ENCODE data around the gene FAM193A.
"Not testable (repeated sequence)": the region's sequence is repeated elsewhere in the genome, so short reads cannot be mapped to it uniquely, and the experiment has no call there.

The FAM193A gene

GRCh38 chr4:2621419-2621818 is 85.0 kb downstream of the FAM193A start:
- DNase-seq: no peak

DNA sequence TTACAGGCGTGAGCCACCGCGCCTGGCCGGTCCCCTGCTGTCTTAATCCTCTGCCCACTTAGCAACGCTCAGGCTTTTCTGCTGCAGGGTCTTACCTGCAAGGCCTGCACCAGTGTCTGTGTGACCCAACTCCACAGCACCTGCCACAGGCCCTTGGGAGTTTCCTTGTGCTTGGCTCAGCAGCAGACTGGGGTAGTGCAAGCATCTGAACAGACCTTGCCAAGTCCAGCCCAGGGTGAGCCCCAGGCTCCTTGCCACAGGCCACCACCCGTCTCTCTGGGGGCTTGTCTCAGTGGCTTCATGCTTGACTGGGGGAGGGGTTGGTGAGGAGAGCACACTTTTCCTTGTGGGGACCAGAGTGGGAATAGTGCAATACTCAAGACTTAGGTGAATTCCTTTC is 87.0 kb downstream of the FAM193A start:
- DNase-seq: no peak

GRCh38 chr4:2624782-2625530 is 88.5 kb downstream of the FAM193A start:
- DNase-seq: no peak

- DNase-seq: no peak
These were observed 89.8 kb downstream of the FAM193A start for GRCh38 chr4:2626231-2626630.

- DNase-seq: no peak
These were observed 94.3 kb downstream of the FAM193A start for GRCh38 chr4:2630556-2631273.

DNA sequence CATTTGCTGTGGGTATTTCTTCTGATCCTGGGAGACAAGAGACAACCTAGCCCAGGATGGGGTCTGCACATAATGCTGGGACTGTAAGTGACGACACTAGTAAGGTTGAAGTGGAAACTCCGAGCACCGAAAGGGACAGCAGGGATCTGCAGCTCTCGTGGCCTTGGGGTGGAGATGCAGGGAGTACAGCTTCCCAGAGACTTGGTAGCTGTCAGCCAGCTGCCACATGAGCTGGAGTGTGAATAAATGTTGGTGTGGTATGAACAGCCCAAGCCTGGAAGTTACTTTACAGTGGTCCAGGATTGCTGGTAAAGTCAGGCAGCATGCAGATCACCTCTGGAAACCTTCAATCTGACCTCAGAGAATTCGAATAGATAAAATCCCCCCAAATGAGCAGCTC is 97.6 kb downstream of the FAM193A start:
- DNase-seq: no peak

DNA sequence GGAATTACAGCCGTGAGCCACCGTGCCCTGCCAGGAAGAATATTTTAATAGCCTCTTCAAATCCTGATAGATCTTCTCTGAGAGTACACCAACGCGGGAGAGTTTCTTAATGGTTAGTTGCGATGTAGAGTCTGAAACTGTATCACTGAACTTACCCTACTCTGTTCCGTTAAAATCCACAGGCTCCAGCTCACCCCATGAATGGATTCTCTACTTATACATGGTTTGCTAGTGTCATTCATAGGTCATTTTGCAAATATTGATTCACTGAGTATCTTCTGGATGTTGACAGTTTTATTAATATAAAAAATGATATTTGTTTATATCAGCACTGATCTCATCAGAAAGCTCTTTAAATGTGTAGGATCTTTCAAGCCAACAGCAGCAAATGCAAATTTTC is 99.9 kb downstream of the FAM193A start:
- DNase-seq: no peak

GRCh38 chr4:2636994-2637393 is 100.5 kb downstream of the FAM193A start:
- not testable (repeated sequence) for DNase-seq

DNA sequence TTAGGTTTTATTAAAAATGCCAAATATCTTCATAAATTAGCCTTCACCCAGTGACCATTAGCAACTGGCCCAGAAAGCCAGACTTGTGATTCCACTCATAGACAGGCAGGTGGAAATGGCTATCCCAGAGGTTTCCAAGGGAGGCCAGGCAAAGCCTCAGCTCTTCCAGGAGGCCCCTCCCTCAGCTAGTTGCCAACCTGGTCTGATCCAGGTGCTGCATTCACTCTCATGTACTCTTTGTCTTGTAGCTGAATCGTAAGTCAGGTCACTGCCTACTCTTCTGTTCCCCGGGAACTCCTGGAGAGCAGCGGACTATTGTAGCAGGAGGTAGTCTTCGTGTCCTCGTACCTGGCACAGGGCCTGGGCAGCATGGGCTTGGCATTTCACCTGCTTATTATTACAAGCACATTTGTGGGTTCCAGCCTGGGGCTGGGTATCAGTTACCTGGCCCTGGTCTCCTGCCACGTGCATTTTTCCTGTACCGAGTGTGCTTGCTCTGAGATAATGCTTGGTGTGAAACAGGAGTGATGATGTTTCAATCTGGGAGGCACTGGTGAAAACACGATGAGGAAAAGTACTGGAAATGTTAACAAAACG is 101.6 kb downstream of the FAM193A start:
- DNase-seq: no peak

- no peak for DNase-seq
These were observed 102.3 kb downstream of the FAM193A start for GRCh38 chr4:2638730-2639129.

DNA sequence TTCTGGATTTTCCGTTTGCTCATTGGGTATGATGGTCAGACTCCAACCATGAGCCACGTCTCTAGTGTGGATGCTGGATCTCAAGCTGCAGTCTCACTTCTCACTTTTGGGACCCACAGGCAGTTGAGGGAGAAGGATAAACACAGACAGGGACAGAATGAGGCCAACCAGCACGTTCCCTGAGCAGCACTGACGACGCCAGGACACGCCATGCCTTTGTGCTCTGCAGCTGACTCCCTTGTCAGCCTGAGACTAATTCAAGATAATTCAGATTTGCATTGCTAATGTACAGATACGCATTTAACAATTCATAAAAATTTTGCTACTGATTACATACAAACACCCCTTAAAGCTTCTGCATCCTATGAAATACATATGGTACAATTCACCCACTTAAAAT is 106.5 kb downstream of the FAM193A start:
- no peak for DNase-seq

DNA sequence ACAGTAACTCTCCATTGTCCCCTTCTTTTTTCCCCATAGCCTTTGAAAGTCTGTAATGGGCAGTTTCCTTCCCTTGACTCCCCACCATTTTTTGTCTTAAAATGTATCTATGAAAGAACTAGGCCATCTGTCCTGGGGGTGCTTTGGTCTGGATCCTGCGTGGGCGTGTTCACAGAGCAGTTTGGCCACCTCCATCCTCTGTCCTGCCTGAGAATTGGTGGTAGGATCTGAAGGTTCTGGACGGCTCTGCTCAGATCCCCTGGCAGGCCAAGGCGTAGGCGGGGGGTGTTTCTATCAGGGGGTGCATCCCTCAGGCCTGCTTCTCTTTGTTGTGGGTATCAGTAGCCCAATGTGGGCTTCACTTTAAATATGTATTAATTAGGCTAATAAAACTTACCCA is 107.1 kb downstream of the FAM193A start:
- no peak for DNase-seq

DNA sequence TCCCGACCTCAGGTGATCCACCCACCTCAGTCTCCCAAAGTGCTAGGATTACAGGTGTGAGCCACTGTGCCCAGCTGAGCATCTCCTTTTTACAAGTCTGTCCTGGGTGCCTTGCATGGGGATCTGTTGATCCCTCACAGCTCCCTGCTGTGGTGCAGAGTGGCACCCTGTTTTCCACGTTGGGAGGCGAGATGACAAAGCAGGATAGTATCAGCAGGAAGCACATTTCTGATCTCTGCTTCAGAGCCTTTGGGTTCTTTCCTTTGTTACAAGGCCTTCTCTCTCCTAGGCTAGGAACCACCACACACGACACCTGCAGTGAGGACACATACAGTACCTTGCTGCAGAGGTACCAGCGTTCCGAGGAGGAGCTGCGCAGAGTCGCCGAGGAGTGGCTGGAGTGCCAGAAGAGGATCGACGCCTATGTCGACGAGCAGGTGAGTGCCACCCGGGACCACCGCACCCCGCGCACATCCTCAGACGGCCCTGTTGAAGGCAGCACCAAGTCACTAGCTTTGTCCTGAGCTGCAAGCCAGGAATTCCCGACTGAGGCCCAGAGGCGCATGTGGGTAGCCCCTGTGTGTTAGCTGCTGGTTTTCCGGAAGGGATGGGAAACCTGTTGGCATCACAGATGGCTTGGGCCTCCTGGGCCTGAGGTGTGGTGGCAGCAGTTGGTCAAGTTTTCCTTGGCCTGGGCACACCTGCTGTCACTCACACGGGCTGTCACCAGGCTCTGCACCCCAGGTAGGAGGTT is 110.1 kb downstream of the FAM193A start:
- no peak for DNase-seq

DNA sequence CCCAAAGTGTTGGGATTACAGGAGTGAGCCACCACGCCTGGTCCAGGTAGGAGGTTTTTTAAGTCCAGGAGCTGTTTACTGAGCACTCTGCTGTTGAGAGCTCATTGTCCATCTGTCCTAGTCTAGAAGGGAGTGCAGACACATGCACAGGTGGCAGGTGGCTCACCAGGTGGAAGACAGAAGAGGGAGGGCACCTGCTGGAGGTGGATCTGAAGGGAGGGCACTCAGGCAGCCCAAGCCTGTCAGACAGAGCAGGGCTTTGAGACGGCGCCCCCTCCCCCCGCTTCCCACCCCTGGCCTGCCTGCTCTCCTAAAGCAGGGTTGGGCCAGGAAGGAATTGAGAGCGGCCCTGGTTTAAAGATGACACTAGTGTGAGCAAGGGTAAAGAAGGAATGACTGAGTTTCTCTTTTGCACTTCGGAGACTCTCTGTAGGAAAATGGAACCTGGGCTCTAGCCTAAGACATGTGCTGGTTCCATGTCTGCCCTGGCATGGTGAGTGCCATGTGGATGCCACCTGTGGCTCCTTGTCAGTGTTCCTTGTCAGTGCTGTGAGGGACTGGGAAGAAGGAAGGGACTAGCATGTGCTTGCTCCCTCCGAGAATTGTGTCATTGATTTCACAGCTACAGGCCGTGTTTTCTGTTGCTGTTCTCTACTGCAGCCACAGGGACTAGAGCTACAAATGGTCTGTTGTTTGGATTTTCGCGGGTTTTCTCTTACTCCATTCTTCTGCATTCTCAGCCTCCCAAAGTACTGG is 111.1 kb downstream of the FAM193A start:
- peak; percentile 53 for DNase-seq

DNA sequence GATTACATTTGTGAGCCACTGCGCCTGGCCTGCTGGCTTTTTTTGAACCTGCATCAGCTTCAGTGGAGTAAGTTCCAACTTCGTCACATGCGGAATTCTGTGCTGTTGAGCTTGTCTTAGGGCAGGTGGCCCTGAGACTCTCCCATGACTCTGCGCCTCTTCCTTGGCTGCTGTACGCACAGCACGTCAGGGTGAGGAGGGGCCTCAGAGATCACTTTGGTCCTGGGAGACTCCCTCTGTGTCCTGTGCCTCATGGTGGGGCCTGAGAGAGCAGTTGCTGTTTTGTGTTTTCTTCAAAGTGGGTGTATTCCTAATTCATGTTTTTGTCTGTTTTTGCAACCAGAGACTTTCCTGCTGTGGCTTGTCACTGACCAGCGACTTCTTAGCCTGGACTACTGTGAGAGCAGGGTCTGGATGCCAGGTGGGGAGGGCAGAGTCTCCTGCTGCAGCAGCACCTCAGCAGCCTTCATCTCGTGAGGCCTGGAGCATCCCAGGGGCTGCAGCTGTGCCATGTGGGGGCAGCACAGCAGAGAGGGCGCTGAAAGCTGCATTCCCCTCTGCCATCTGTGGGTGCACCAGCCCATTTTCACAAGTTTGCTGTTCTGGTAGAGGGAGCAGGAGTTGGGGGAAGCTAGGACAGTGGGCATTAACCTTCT is 111.8 kb downstream of the FAM193A start:
- no peak for DNase-seq

DNA sequence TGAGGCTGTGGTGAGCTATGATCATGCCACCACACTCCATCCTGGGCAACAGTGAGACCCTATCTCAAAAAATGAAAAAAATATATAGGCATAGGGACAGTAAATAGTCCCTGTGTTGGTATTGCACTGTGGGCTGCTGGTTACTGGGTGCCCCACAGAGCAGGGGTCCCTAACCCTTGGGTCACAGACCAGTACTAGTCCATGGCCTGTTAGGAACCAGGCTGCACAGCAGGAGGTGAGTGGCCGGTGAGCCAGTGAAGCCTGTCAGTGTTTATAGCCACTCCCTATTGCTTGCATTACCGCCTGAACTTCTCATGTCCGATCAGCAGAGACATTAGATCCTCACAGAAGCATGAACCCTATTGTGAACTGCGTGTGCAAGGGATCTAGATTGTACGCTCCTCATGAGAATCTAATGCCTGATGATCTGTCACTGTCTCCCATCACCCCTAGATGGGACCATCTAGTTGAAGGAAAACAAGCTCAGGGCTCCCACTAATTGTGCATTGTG is 113.2 kb downstream of the FAM193A start:
- no peak for DNase-seq

DNA sequence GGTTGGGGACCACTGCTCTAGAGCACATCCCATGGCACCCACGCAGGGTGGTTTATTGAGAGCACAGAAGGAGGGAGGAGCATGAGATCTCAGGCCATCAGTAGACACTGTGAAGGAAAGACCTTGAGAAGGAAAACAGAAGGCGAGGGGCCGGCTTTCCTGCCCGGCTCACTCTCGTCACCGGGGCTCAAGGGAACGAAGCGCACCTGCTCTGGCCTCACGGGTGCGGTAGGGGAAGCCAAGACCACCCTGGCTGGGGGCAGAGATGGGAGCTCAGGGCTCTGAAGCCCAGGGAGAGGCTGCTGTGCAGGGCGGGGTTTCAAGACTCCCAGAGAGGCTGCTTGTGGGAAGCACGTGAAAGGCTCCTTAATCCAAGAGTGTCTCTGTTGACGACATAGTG is 113.8 kb downstream of the FAM193A start:
- DNase-seq: no peak

- DNase-seq: no peak
These were observed 115.1 kb downstream of the FAM193A start for GRCh38 chr4:2651546-2651945.

DNA sequence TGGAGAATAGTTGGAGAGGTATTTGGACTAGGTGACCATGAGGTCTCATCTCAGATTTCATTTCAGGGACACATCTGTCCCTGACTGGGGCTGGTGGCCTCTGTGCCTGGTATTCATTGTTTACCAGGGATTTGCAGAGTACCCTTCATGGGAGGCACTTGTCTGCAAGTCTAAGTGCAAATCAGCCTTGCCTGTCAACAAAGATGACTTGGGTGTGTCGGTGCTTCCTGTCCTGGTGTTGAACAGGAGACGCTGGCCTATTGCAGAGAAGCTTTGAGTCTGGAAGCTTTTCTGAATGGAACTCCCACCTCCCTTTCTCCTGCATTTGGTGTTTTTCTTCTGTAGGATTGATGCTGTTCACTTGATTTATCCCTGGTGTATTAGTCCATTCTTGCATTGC is 115.6 kb downstream of the FAM193A start:
- DNase-seq: no peak

- DNase-seq: no peak
These were observed 116.1 kb downstream of the FAM193A start for GRCh38 chr4:2652415-2653160.

DNA sequence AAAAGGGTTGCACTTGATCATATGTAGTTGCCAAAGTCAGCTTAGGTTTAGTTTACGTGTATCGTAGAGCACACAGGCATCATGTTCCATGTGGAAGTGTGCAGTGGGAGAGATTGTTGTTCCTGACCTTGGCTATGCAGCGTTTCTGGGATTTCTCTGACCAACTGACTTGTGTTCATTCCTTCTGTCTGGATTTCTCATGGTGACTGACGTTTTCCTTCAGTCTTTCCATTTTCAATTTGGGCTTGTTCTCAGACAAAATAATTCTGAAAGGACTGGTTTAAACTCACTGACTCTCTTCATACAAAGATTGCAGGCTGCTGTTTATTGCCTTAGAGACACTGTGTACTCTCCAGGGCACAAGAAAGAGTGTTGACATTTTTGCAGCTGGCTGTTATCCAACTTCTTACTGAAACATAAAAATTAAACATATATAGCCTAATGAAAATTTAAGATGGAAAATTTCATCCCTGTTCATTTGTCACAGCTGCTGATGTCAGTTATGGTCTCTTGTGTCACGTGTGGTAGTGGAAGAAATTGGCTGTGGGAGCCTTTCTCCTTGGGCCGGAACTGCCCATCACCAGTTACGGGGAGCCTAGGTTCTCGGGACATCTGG is 124.3 kb downstream of the FAM193A start:
- no peak for DNase-seq
